ENCODE data around the gene FRMD4B. TPM values are rescaled to one million over a fixed set of nuclear protein-coding genes. Genes with fewer than 3 reads are reported as not detected.

Gene FRMD4B
- polyA plus RNA-seq, 2 donors: 18.6 to 21.0 TPM

GRCh38 chr3:69172058-69172457 is 213.8 kb downstream of the FRMD4B start:
- no peak overlapping the region for H3K4me3 ChIP-seq (ENCODE audit: low read depth in 1 of 2, low read length in 2 of 2)
- H3K36me3 ChIP-seq (ENCODE audit: control insufficient read depth in 2 of 2, insufficient read depth in 2 of 2, low read length in 1 of 2): peaks cover 3 to 6% of the 10 kb centered on the region in 2 donors
- H3K4me1 ChIP-seq (ENCODE audit: control insufficient read depth in 2 of 2, insufficient read depth in 2 of 2, low read length in 1 of 2): no peaks in the 10 kb centered on the region
- WGBS, 2 donors: 81 to 96% methylated on average over 1 of the region's 1 CpG
- no peaks in the 10 kb centered on the region for H3K27me3 ChIP-seq (ENCODE audit: control insufficient read depth in 1 of 2, insufficient read depth in 2 of 2, low read length in 2 of 2)
- H3K9me3 ChIP-seq (ENCODE audit: control insufficient read depth in 2 of 2, insufficient read depth in 1 of 2, low read depth in 1 of 2, low read length in 1 of 2): no peaks in the 10 kb centered on the region
- no peak overlapping the region for H3K27ac ChIP-seq (ENCODE audit: low read depth in 2 of 2, low read length in 1 of 2)

DNA sequence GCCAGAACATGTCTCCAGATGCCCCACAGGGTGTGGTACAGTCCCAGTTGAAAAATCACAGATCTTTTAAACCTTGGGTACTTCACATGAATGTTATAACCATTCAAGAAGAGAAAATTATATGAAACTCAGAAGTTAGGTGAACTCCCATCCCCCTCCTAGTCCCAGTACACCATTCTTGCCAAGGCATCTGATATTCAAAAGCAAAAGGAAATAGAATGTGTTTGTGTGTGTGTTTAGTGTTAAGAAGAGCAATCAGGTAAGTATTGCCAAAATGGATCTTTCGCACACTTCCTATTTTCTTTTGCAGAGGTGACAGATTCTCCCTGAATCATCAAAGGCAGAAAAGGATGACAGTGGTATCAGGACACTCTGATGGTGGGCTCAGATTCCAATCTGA is 219.4 kb downstream of the FRMD4B start:
- H3K4me1 ChIP-seq (ENCODE audit: control insufficient read depth in 2 of 2, insufficient read depth in 2 of 2, low read length in 1 of 2): no peaks in the 10 kb centered on the region
- H3K27ac ChIP-seq (ENCODE audit: low read depth in 2 of 2, low read length in 1 of 2): no peak overlapping the region
- H3K27me3 ChIP-seq (ENCODE audit: control insufficient read depth in 1 of 2, insufficient read depth in 2 of 2, low read length in 2 of 2): no peaks in the 10 kb centered on the region
- H3K4me3 ChIP-seq (ENCODE audit: low read depth in 1 of 2, low read length in 2 of 2): no peak overlapping the region
- peaks cover 0 to 2% of the 10 kb centered on the region in 2 donors for H3K36me3 ChIP-seq (ENCODE audit: control insufficient read depth in 2 of 2, insufficient read depth in 2 of 2, low read length in 1 of 2)
- no peaks in the 10 kb centered on the region for H3K9me3 ChIP-seq (ENCODE audit: control insufficient read depth in 2 of 2, insufficient read depth in 1 of 2, low read depth in 1 of 2, low read length in 1 of 2)
- WGBS, 2 donors: 84 to 86% methylated on average over 1 of the region's 1 CpG

DNA sequence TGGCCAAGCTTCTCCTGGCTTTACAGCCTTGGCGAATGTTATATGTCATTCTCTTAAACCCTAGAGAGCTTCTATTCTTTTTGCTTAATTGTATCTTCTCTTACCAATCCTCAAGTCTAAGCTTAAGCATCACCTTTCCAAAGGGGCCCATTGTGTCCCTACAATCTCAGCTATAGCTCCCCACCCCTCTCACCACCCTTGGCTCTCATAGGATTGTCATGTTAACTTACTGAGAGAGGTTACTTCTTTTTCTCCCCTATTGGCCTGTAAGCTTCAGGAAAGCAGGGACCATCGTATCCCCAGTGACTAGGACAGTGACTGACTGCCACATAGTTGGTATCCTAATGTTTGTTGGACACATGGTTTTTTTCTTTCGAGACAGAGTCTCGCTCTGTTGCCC is 220.1 kb downstream of the FRMD4B start:
- no peak overlapping the region for H3K27ac ChIP-seq (ENCODE audit: low read depth in 2 of 2, low read length in 1 of 2)
- WGBS, 2 donors: 96% methylated on average over 4 of the region's 4 CpGs
- H3K27me3 ChIP-seq (ENCODE audit: control insufficient read depth in 1 of 2, insufficient read depth in 2 of 2, low read length in 2 of 2): no peaks in the 10 kb centered on the region
- no peak overlapping the region for H3K4me3 ChIP-seq (ENCODE audit: low read depth in 1 of 2, low read length in 2 of 2)
- H3K9me3 ChIP-seq (ENCODE audit: control insufficient read depth in 2 of 2, insufficient read depth in 1 of 2, low read depth in 1 of 2, low read length in 1 of 2): no peaks in the 10 kb centered on the region
- no peaks in the 10 kb centered on the region for H3K4me1 ChIP-seq (ENCODE audit: control insufficient read depth in 2 of 2, insufficient read depth in 2 of 2, low read length in 1 of 2)
- peaks cover 0 to 2% of the 10 kb centered on the region in 2 donors for H3K36me3 ChIP-seq (ENCODE audit: control insufficient read depth in 2 of 2, insufficient read depth in 2 of 2, low read length in 1 of 2)

- Histone ChIP-seq H3K4me3 (ENCODE audit: low read depth in 1 of 2, low read length in 2 of 2) (no peak overlapping the region), H3K27ac (ENCODE audit: low read depth in 2 of 2, low read length in 1 of 2) (no peak overlapping the region), H3K9me3 (ENCODE audit: control insufficient read depth in 2 of 2, insufficient read depth in 1 of 2, low read depth in 1 of 2, low read length in 1 of 2) (no peaks in the 10 kb centered on the region), H3K4me1 (ENCODE audit: control insufficient read depth in 2 of 2, insufficient read depth in 2 of 2, low read length in 1 of 2) (no peaks in the 10 kb centered on the region), H3K36me3 (ENCODE audit: control insufficient read depth in 2 of 2, insufficient read depth in 2 of 2, low read length in 1 of 2) (peaks cover 0 to 1% of the 10 kb centered on the region in 2 donors), H3K27me3 (ENCODE audit: control insufficient read depth in 1 of 2, insufficient read depth in 2 of 2, low read length in 2 of 2) (no peaks in the 10 kb centered on the region)
Measured at GRCh38 chr3:69164296-69164695, 221.6 kb downstream of the FRMD4B start.

DNA sequence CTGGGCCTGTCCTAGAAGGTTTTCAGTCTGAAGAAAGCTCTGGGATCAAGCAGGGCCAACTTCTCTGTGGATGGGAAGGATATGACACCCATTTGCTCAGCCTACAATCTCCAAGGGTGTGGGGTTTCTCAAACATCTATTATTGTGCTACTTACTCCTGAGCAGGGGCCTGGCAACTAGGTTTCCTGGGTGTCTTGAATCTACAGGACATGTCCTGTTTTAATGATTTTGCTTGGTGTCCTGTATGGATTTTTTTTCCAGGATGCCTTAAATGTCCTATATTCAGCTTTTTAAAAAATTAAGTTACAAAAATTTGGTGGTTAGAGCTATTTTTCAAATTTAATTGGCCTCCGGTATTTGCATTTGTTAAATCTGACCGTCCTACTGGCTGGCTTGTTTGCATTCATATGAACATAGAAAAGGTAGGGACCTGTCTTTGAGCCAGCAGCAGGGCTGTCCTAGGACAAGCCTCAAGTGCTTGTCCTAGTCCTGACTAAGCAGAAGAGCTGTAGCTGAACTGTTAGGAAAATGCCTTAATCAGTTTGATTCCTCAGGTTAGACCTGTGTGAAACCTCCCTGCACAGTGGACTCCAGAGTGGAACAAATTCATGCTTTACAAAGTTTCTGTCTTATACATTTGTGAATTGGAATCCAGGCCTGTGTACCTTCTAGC is 223.4 kb downstream of the FRMD4B start:
- WGBS, 2 donors: 83 to 92% methylated on average over 2 of the region's 2 CpGs
- Histone ChIP-seq H3K4me3 (ENCODE audit: low read depth in 1 of 2, low read length in 2 of 2) (no peak overlapping the region), H3K4me1 (ENCODE audit: control insufficient read depth in 2 of 2, insufficient read depth in 2 of 2, low read length in 1 of 2) (no peaks in the 10 kb centered on the region), H3K27ac (ENCODE audit: low read depth in 2 of 2, low read length in 1 of 2) (no peak overlapping the region), H3K36me3 (ENCODE audit: control insufficient read depth in 2 of 2, insufficient read depth in 2 of 2, low read length in 1 of 2) (no peaks in the 10 kb centered on the region), H3K27me3 (ENCODE audit: control insufficient read depth in 1 of 2, insufficient read depth in 2 of 2, low read length in 2 of 2) (no peaks in the 10 kb centered on the region), H3K9me3 (ENCODE audit: control insufficient read depth in 2 of 2, insufficient read depth in 1 of 2, low read depth in 1 of 2, low read length in 1 of 2) (no peaks in the 10 kb centered on the region)

DNA sequence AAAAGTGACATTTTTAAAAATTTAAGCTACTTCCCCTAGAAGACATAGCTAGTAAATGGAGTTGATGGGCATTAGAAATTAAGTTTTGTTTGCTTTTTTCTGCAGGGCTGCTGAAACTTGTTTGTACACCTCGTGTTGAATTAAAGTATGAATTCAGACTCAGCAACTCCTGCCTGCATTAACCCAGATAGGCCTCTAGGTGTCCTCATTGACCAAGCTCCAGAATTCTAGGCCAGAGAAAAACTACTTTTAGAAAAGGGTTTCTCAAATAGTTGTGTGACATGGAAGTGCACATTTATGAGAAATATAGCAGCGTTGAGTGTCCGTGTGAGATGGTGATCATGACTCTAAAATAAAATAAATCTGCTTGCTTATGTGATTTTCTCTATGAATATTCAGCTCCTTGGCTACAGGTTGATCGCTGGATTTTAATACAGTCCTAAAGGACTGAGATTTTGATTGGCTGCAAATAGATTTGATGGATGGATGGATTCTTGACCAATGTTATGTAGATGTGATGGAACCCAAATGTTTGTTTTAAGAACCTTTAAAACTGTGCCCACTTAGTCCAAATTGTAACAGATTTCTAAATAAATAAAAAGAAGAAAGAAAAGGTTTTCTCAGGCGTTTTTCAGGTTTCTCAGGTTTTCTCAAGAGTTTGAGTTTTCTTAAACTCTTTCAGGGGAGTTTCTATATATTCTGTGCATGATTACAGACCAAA is 224.1 kb downstream of the FRMD4B start:
- Histone ChIP-seq H3K27me3 (ENCODE audit: control insufficient read depth in 1 of 2, insufficient read depth in 2 of 2, low read length in 2 of 2) (no peaks in the 10 kb centered on the region), H3K4me3 (ENCODE audit: low read depth in 1 of 2, low read length in 2 of 2) (no peak overlapping the region), H3K9me3 (ENCODE audit: control insufficient read depth in 2 of 2, insufficient read depth in 1 of 2, low read depth in 1 of 2, low read length in 1 of 2) (no peaks in the 10 kb centered on the region), H3K36me3 (ENCODE audit: control insufficient read depth in 2 of 2, insufficient read depth in 2 of 2, low read length in 1 of 2) (no peaks in the 10 kb centered on the region), H3K27ac (ENCODE audit: low read depth in 2 of 2, low read length in 1 of 2) (no peak overlapping the region), H3K4me1 (ENCODE audit: control insufficient read depth in 2 of 2, insufficient read depth in 2 of 2, low read length in 1 of 2) (no peaks in the 10 kb centered on the region)
- 35 to 38% methylated on average over 5 of the region's 5 CpGs for WGBS, 2 donors

- H3K36me3 ChIP-seq (ENCODE audit: control insufficient read depth in 2 of 2, insufficient read depth in 2 of 2, low read length in 1 of 2): no peaks in the 10 kb centered on the region
- no peak overlapping the region for H3K4me3 ChIP-seq (ENCODE audit: low read depth in 1 of 2, low read length in 2 of 2)
- no peaks in the 10 kb centered on the region for H3K27me3 ChIP-seq (ENCODE audit: control insufficient read depth in 1 of 2, insufficient read depth in 2 of 2, low read length in 2 of 2)
- no peaks in the 10 kb centered on the region for H3K4me1 ChIP-seq (ENCODE audit: control insufficient read depth in 2 of 2, insufficient read depth in 2 of 2, low read length in 1 of 2)
- H3K9me3 ChIP-seq (ENCODE audit: control insufficient read depth in 2 of 2, insufficient read depth in 1 of 2, low read depth in 1 of 2, low read length in 1 of 2): no peaks in the 10 kb centered on the region
- WGBS, 2 donors: 80 to 82% methylated on average over 4 of the region's 4 CpGs
- H3K27ac ChIP-seq (ENCODE audit: low read depth in 2 of 2, low read length in 1 of 2): no peak overlapping the region
Measured at GRCh38 chr3:69160525-69160924, 225.4 kb downstream of the FRMD4B start.

GRCh38 chr3:69160107-69160506 is 225.8 kb downstream of the FRMD4B start:
- Histone ChIP-seq H3K9me3 (ENCODE audit: control insufficient read depth in 2 of 2, insufficient read depth in 1 of 2, low read depth in 1 of 2, low read length in 1 of 2) (no peaks in the 10 kb centered on the region), H3K4me1 (ENCODE audit: control insufficient read depth in 2 of 2, insufficient read depth in 2 of 2, low read length in 1 of 2) (no peaks in the 10 kb centered on the region), H3K27ac (ENCODE audit: low read depth in 2 of 2, low read length in 1 of 2) (no peak overlapping the region), H3K27me3 (ENCODE audit: control insufficient read depth in 1 of 2, insufficient read depth in 2 of 2, low read length in 2 of 2) (no peaks in the 10 kb centered on the region), H3K36me3 (ENCODE audit: control insufficient read depth in 2 of 2, insufficient read depth in 2 of 2, low read length in 1 of 2) (no peaks in the 10 kb centered on the region), H3K4me3 (ENCODE audit: low read depth in 1 of 2, low read length in 2 of 2) (no peak overlapping the region)
- 85 to 91% methylated on average over 2 of the region's 2 CpGs for WGBS, 2 donors

- WGBS, 2 donors: 91 to 94% methylated on average over 3 of the region's 3 CpGs
- H3K4me1 ChIP-seq (ENCODE audit: control insufficient read depth in 2 of 2, insufficient read depth in 2 of 2, low read length in 1 of 2): no peaks in the 10 kb centered on the region
- no peaks in the 10 kb centered on the region for H3K27me3 ChIP-seq (ENCODE audit: control insufficient read depth in 1 of 2, insufficient read depth in 2 of 2, low read length in 2 of 2)
- H3K9me3 ChIP-seq (ENCODE audit: control insufficient read depth in 2 of 2, insufficient read depth in 1 of 2, low read depth in 1 of 2, low read length in 1 of 2): no peaks in the 10 kb centered on the region
- no peak overlapping the region for H3K27ac ChIP-seq (ENCODE audit: low read depth in 2 of 2, low read length in 1 of 2)
- no peaks in the 10 kb centered on the region for H3K36me3 ChIP-seq (ENCODE audit: control insufficient read depth in 2 of 2, insufficient read depth in 2 of 2, low read length in 1 of 2)
- no peak overlapping the region for H3K4me3 ChIP-seq (ENCODE audit: low read depth in 1 of 2, low read length in 2 of 2)
Measured at GRCh38 chr3:69149586-69149985, 236.3 kb downstream of the FRMD4B start.

GRCh38 chr3:69145688-69146087 is 240.2 kb downstream of the FRMD4B start:
- no peaks in the 10 kb centered on the region for H3K9me3 ChIP-seq (ENCODE audit: control insufficient read depth in 2 of 2, insufficient read depth in 1 of 2, low read depth in 1 of 2, low read length in 1 of 2)
- no peaks in the 10 kb centered on the region for H3K27me3 ChIP-seq (ENCODE audit: control insufficient read depth in 1 of 2, insufficient read depth in 2 of 2, low read length in 2 of 2)
- no peak overlapping the region for H3K27ac ChIP-seq (ENCODE audit: low read depth in 2 of 2, low read length in 1 of 2)
- H3K4me3 ChIP-seq (ENCODE audit: low read depth in 1 of 2, low read length in 2 of 2): no peak overlapping the region
- H3K4me1 ChIP-seq (ENCODE audit: control insufficient read depth in 2 of 2, insufficient read depth in 2 of 2, low read length in 1 of 2): no peaks in the 10 kb centered on the region
- no peaks in the 10 kb centered on the region for H3K36me3 ChIP-seq (ENCODE audit: control insufficient read depth in 2 of 2, insufficient read depth in 2 of 2, low read length in 1 of 2)

Data from esophagus (tissue), 2 donors.